Measurements from ENCODE around the gene ELFN1. TPM values are rescaled to one million over a fixed set of nuclear protein-coding genes. Genes with fewer than 3 reads are reported as not detected.

ELFN1 gene
- total RNA-seq, 3 donors from 2014 or later, result 0.26 to 0.44 (median 0.41) TPM

DNA sequence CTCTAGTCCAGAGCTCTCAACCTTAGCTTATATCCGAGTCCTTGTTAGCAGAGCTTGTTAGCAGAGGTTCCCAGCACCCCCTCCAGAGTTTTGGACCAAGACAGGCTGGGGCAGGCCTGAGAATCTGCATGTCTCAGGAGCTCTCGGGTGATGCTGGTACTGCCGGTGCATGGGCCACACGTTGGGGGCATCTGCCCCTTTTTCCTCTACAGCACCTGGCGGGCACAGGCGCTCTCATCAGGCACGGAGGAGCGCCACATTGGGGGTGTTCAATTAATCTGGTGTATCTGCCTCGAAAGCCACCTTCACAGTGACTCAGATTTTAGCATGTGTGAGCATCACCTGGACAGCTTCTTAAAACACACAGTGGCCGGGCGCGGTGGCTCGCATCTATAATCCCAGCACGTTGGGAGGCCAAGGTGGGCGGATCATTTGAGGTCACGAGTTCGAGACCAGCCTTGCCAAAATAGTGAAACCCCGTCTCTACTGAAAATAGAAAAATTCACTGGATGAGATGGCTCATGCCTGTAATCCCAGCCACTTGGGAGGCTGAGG, 117.7 kb downstream of the ELFN1 start:
- TF ChIP-seq, protein P1, sequence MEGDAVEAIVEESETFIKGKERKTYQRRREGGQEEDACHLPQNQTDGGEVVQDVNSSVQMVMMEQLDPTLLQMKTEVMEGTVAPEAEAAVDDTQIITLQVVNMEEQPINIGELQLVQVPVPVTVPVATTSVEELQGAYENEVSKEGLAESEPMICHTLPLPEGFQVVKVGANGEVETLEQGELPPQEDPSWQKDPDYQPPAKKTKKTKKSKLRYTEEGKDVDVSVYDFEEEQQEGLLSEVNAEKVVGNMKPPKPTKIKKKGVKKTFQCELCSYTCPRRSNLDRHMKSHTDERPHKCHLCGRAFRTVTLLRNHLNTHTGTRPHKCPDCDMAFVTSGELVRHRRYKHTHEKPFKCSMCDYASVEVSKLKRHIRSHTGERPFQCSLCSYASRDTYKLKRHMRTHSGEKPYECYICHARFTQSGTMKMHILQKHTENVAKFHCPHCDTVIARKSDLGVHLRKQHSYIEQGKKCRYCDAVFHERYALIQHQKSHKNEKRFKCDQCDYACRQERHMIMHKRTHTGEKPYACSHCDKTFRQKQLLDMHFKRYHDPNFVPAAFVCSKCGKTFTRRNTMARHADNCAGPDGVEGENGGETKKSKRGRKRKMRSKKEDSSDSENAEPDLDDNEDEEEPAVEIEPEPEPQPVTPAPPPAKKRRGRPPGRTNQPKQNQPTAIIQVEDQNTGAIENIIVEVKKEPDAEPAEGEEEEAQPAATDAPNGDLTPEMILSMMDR (IDR thresholded peaks at IDR 0.05), result no peak
- intact Hi-C loops (cut with DNase I, micrococcal nuclease), result no loop called here

DNA sequence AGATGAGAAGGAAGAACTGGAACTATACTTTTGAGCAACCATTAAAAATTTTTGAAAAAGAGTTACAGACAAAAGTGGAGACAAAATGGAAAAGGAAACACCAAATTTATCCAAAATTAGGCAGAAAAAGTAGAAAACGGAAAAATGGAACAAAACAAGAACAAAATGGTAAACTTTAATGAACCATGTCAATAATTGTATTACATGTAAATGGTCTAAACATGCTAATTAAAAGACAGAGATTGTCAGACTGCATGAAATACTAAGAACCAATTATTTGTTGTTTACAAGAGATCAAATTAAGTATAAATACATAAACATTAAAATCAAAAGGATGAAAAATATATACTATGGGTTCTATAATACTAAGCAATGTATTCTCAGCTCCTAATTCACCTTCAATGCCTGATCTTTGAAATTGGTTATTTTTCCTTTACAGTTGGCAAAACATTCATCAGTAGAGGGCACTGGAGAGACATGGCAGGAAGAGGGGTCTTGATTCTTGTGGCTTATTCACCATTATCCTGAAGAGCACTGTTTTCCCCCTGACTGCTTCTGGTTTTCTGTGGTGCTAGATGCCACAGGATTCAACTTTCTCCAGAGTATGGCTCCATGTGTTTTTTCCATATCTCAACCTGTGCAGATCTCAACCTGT, 124.9 kb downstream of the ELFN1 start:
- TF ChIP-seq, protein P1 (IDR thresholded peaks at IDR 0.05), result no peak
- no peak overlapping the region for H3K4me3 ChIP-seq
- ATAC-seq (no peak), DNase-seq (no peak)
- H3K4me1 ChIP-seq (ENCODE audit: low read depth), result no peaks in the 10 kb centered on the region
- intact Hi-C loops (cut with DNase I, micrococcal nuclease), result no loop called here
- peaks cover 17% of the 10 kb centered on the region for H3K9me3 ChIP-seq
- no peaks in the 10 kb centered on the region for H3K36me3 ChIP-seq (ENCODE audit: low read depth)

More for the DNA sequence above, 117.7 kb downstream of the ELFN1 start:
- Histone ChIP-seq H3K4me1 (ENCODE audit: low read depth) (no peaks in the 10 kb centered on the region), H3K36me3 (ENCODE audit: low read depth) (no peaks in the 10 kb centered on the region), H3K4me3 (no peak overlapping the region), H3K9me3 (peaks cover 2% of the 10 kb centered on the region)
- DNase-seq (no peak), ATAC-seq (no peak)

Other genes with a start within 250 kb of the ELFN1 start
- gene MICALL2, start 210.8 kb upstream of the ELFN1 start, total RNA-seq, result 10 to 100 TPM; 59.9 to 96.2 (median 94.5) TPM
- gene INTS1, start 165.9 kb upstream of the ELFN1 start, total RNA-seq, result 10 to 100 TPM; 79.6 to 94.3 (median 88.0) TPM
- 10 to 100 TPM; 43.6 to 66.2 (median 52.2) TPM for gene MAFK, start 139.6 kb upstream of the ELFN1 start, total RNA-seq
- gene TMEM184A, start 114.1 kb upstream of the ELFN1 start, total RNA-seq, result 10 to 100 TPM; 36.7 to 87.9 (median 66.0) TPM
- 10 to 100 TPM; 22.6 to 26.0 (median 22.9) TPM for gene PSMG3, start 100.2 kb upstream of the ELFN1 start, total RNA-seq